ENCODE measurements around the gene SEC16B.

DNA sequence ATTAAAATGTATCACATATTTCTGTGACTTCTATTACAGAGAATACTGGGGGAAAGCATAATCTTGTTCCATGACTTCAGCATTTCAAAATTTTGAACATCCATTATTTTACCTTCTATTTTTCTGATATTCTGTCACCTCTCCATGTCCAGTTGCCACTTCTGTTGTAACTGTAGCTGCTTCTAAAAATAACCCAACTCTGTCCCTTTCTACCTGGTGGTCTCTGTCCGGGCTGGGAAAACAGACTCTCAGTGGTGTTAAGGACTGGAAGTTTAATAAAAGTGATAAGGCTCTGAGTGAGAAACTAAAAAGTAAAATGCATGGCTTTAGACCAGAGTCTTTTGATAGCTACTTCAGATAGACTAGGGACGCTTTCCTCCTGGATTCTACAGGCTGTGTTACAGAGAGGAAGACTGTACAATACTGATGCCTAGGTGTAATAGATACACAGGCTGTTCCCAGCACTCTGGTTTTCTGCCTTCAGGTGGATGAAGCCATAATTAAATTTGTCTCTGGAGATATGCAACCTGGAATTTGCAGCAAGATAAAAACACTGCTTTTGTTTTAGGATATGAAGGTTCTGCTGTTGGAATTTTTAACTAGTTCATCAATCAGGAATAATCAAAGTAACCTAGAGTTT is 42.1 kb upstream of the SEC16B start:
- TF ChIP-seq, protein P1, sequence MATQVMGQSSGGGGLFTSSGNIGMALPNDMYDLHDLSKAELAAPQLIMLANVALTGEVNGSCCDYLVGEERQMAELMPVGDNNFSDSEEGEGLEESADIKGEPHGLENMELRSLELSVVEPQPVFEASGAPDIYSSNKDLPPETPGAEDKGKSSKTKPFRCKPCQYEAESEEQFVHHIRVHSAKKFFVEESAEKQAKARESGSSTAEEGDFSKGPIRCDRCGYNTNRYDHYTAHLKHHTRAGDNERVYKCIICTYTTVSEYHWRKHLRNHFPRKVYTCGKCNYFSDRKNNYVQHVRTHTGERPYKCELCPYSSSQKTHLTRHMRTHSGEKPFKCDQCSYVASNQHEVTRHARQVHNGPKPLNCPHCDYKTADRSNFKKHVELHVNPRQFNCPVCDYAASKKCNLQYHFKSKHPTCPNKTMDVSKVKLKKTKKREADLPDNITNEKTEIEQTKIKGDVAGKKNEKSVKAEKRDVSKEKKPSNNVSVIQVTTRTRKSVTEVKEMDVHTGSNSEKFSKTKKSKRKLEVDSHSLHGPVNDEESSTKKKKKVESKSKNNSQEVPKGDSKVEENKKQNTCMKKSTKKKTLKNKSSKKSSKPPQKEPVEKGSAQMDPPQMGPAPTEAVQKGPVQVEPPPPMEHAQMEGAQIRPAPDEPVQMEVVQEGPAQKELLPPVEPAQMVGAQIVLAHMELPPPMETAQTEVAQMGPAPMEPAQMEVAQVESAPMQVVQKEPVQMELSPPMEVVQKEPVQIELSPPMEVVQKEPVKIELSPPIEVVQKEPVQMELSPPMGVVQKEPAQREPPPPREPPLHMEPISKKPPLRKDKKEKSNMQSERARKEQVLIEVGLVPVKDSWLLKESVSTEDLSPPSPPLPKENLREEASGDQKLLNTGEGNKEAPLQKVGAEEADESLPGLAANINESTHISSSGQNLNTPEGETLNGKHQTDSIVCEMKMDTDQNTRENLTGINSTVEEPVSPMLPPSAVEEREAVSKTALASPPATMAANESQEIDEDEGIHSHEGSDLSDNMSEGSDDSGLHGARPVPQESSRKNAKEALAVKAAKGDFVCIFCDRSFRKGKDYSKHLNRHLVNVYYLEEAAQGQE (IDR thresholded peaks at IDR 0.05; ENCODE audit: low read depth): no peak
- no peak for TF ChIP-seq TEAD4 (IDR thresholded peaks at IDR 0.05)
- TF ChIP-seq CEBPB (IDR thresholded peaks at IDR 0.05): no peak
- TF ChIP-seq, protein P2, sequence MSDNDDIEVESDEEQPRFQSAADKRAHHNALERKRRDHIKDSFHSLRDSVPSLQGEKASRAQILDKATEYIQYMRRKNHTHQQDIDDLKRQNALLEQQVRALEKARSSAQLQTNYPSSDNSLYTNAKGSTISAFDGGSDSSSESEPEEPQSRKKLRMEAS (IDR thresholded peaks at IDR 0.05): no peak
- TF ChIP-seq TAF1 (IDR thresholded peaks at IDR 0.05; ENCODE audit: low read depth): no peak
- TF ChIP-seq NFIC (IDR thresholded peaks at IDR 0.05): no peak
- TF ChIP-seq RAD21 (IDR thresholded peaks at IDR 0.05; ENCODE audit: low read depth): no peak

Measured in Ishikawa (cell line).